Natural killer cell (primary cell): ENCODE results near the gene CC2D1B. TPM values are rescaled to one million over a fixed set of nuclear protein-coding genes. Genes with fewer than 3 reads are reported as not detected.

Source experiments
- ATAC-seq, 3 donors: fragments of 150-1000 bp in 2 of 3; fragments of 200-7000 bp in 1 of 3; cut with Tn5 transposase; 1 replicate in 1 of 3; 2 replicates in 2 of 3; pipeline ENCODE4 v1.10.0; 2021; ENCODE audit warnings: mild to moderate bottlenecking in 2 of 3, moderate library complexity in 2 of 3
- DNase-seq, 2 donors: peaks; one replicate each; pipeline versions ENCODE4 v3.0.0 to v3.0.0-alpha.2; 2013 to 2021; ENCODE audit warnings: mixed read lengths in 1 of 2
- H3K27ac ChIP-seq: one replicate; pipeline ENCODE4 v1.5.1; 2013; ENCODE audit warnings: mild to moderate bottlenecking, low read length
- H3K27me3 ChIP-seq: one replicate; pipeline ENCODE4 v1.6.1; 2013; ENCODE audit warnings: low read length; ENCODE audit not compliant: control insufficient read depth, insufficient read depth
- H3K36me3 ChIP-seq: one replicate; pipeline ENCODE4 v1.6.1; 2013; ENCODE audit warnings: low read length; ENCODE audit not compliant: control insufficient read depth, insufficient read depth
- H3K4me1 ChIP-seq: one replicate; pipeline ENCODE4 v1.6.1; 2013; ENCODE audit warnings: low read length; ENCODE audit not compliant: control insufficient read depth, insufficient read depth
- H3K4me3 ChIP-seq: one replicate; pipeline ENCODE4 v1.5.1; 2013; ENCODE audit warnings: low read length
- H3K9me3 ChIP-seq: one replicate; pipeline ENCODE4 v1.6.1; 2013; ENCODE audit warnings: low read length; ENCODE audit not compliant: control insufficient read depth, insufficient read depth
- H3K27ac Mint-ChIP-seq, 2 donors: one replicate each; pipeline ENCODE4 v1.8.0; 2022; ENCODE audit warnings: mild to moderate bottlenecking in 2 of 2, mixed read lengths in 2 of 2, moderate library complexity in 1 of 2
- H3K27me3 Mint-ChIP-seq, 2 donors: one replicate each; pipeline ENCODE4 v1.8.0; 2022; ENCODE audit warnings: low read depth in 2 of 2, mixed read lengths in 2 of 2
- H3K36me3 Mint-ChIP-seq: one replicate; pipeline ENCODE4 v1.8.0; 2022; ENCODE audit warnings: mixed read lengths
- H3K4me1 Mint-ChIP-seq, 2 donors: one replicate each; pipeline ENCODE4 v1.8.0; 2022; ENCODE audit warnings: mixed read lengths in 2 of 2
- H3K4me3 Mint-ChIP-seq: one replicate; pipeline ENCODE4 v1.8.0; 2022; ENCODE audit warnings: mild to moderate bottlenecking, moderate library complexity, mixed read lengths
- H3K9me3 Mint-ChIP-seq, 2 donors: one replicate each; pipeline ENCODE4 v1.8.0; 2022; ENCODE audit warnings: mixed read lengths in 2 of 2
- CTCF ChIP-seq: fragments of 200-600 bp; IDR thresholded peaks from one replicate; pipeline ENCODE4 v1.8.0; 2022; ENCODE audit warnings: antibody characterized with exemption
- WGBS: methylation state at CpG from one replicate; pipeline ENCODE4 v1.1.7; 2013; ENCODE audit warnings: missing lambda C conversion rate; ENCODE audit not compliant: insufficient coverage; 5-methylcytosine and 5-hydroxymethylcytosine counted together
- intact Hi-C: fragments of 100-400 bp; cut with micrococcal nuclease; formaldehyde crosslinking; loops from one replicate; pipeline ENCODE4 v1.14.2; 2022
- total RNA-seq, 4 donors: library from RNA; stranded (reverse); fragments of 120-200 nt in 1 of 4; gene quantifications; one replicate each; pipeline versions ENCODE4 v1.2.3 to v1.2.4, GENCODE V29; 2013 to 2022

CC2D1B gene
- total RNA-seq, 3 donors from 2014 or later (not counting 1 experiment from before 2014, with no cell fraction given), result 61.4 to 78.4 (median 68.8) TPM

GRCh38 chr1:52341655-52342260, 24.2 kb downstream of the CC2D1B start:
- Histone ChIP-seq H3K27ac (no peak overlapping the region), H3K36me3 (no peaks in the 10 kb centered on the region), H3K4me3 (no peak overlapping the region), H3K4me1 (no peaks in the 10 kb centered on the region), H3K27me3 (no peaks in the 10 kb centered on the region), H3K9me3 (no peaks in the 10 kb centered on the region)
- TF ChIP-seq CTCF, result no peak
- intact Hi-C loops, result no loop called here
- H3K27ac Mint-ChIP-seq, result no peak overlapping the region
- H3K9me3 Mint-ChIP-seq, result no peaks in the 10 kb centered on the region
- H3K36me3 Mint-ChIP-seq, result no peaks in the 10 kb centered on the region
- H3K4me1 Mint-ChIP-seq, result no peaks in the 10 kb centered on the region
- no peak for DNase-seq
- WGBS, result 96% methylated on average over 6 of the region's 7 CpGs
- ATAC-seq, result no peak
- no peaks in the 10 kb centered on the region for H3K27me3 Mint-ChIP-seq
- H3K4me3 Mint-ChIP-seq, result no peak overlapping the region

- H3K4me1 ChIP-seq, result no peaks in the 10 kb centered on the region
- no peaks in the 10 kb centered on the region for H3K9me3 ChIP-seq
- ATAC-seq (no peak), DNase-seq (no peak)
- no peaks in the 10 kb centered on the region for H3K36me3 ChIP-seq
- H3K4me3 Mint-ChIP-seq, result no peak overlapping the region
- no peak overlapping the region for H3K4me3 ChIP-seq
- 82% methylated on average over 2 of the region's 2 CpGs for WGBS
- no peak overlapping the region for H3K27ac ChIP-seq
- no peak for TF ChIP-seq CTCF
- no peaks in the 10 kb centered on the region for H3K27me3 ChIP-seq
- H3K27me3 Mint-ChIP-seq, result no peaks in the 10 kb centered on the region
- no peaks in the 10 kb centered on the region for H3K36me3 Mint-ChIP-seq
- H3K9me3 Mint-ChIP-seq, result no peaks in the 10 kb centered on the region
- intact Hi-C loops, result no loop called here
- no peaks in the 10 kb centered on the region for H3K4me1 Mint-ChIP-seq
- H3K27ac Mint-ChIP-seq, result no peak overlapping the region
Measured at GRCh38 chr1:52337439-52337838, 28.6 kb downstream of the CC2D1B start.

GRCh38 chr1:52334906-52335528, 31.0 kb downstream of the CC2D1B start:
- H3K36me3 ChIP-seq, result no peaks in the 10 kb centered on the region
- WGBS, result 86% methylated on average over 2 of the region's 3 CpGs
- Mint-ChIP-seq H3K9me3 (no peaks in the 10 kb centered on the region), H3K27me3 (no peaks in the 10 kb centered on the region), H3K4me3 (no peak overlapping the region), H3K27ac (no peak overlapping the region), H3K36me3 (no peaks in the 10 kb centered on the region), H3K4me1 (no peaks in the 10 kb centered on the region)
- H3K4me3 ChIP-seq, result no peak overlapping the region
- H3K9me3 ChIP-seq, result no peaks in the 10 kb centered on the region
- no peak overlapping the region for H3K27ac ChIP-seq
- no peak for TF ChIP-seq CTCF
- no peaks in the 10 kb centered on the region for H3K4me1 ChIP-seq
- intact Hi-C loops, result no loop called here
- ATAC-seq (no peak), DNase-seq (no peak)
- no peaks in the 10 kb centered on the region for H3K27me3 ChIP-seq

GRCh38 chr1:52332411-52332810, 33.6 kb downstream of the CC2D1B start:
- Mint-ChIP-seq H3K27me3 (no peaks in the 10 kb centered on the region), H3K4me1 (no peaks in the 10 kb centered on the region), H3K36me3 (no peaks in the 10 kb centered on the region), H3K4me3 (no peak overlapping the region), H3K27ac (no peak overlapping the region), H3K9me3 (no peaks in the 10 kb centered on the region)
- no peaks in the 10 kb centered on the region for H3K4me1 ChIP-seq
- no peak for TF ChIP-seq CTCF
- H3K27ac ChIP-seq, result no peak overlapping the region
- H3K9me3 ChIP-seq, result no peaks in the 10 kb centered on the region
- no peaks in the 10 kb centered on the region for H3K27me3 ChIP-seq
- intact Hi-C loops, result no loop called here
- no peak for ATAC-seq
- H3K4me3 ChIP-seq, result no peak overlapping the region
- H3K36me3 ChIP-seq, result no peaks in the 10 kb centered on the region
- DNase-seq, result no peak
- WGBS, result 88% methylated on average over 1 of the region's 1 CpG
